SU-DHL-6 (cell line): ENCODE data around the gene WAC.

Experiments used
- CTCF ChIP-seq: fragments of 200-600 bp; sonication (generic); IDR thresholded peaks from one replicate; pipeline ENCODE4 v1.5.1; 2017; ENCODE audit warnings: antibody characterized with exemption, mild to moderate bottlenecking, low read length, moderate library complexity; ENCODE audit not compliant: insufficient read depth, poor library complexity, severe bottlenecking
- EZH2phosphoT487 ChIP-seq: fragments of 200-600 bp; sonication (generic), shearing (Covaris generic); conservative IDR thresholded peaks from 2 replicates; pipeline ENCODE4 v1.6.1; 2018; ENCODE audit warnings: mild to moderate bottlenecking, antibody characterized with exemption, low read length, moderate library complexity, mixed read lengths

- no peak for TF ChIP-seq CTCF
- TF ChIP-seq EZH2phosphoT487: no peak
These were observed 54.5 kb downstream of the WAC start for GRCh38 chr10:28587270-28587969.
